Measurements from ENCODE around the gene RAPGEF5. TPM values are rescaled to one million over a fixed set of nuclear protein-coding genes. Genes with fewer than 3 reads are reported as not detected.

Gene RAPGEF5
- total RNA-seq (not detected), polyA plus RNA-seq (not detected)

GRCh38 chr7:22356701-22357310 lies at the start of gene RAPGEF5:
TSS of gene RAPGEF5 (minus strand) at chr7:22357154. CDS start at chr7:22357060, 94 bp downstream.
- CTCF ChIA-PET (ENCODE audit: partially characterized antibody), result no interaction called here

GRCh38 chr7:22406715-22407114 lies 49.8 kb upstream of the RAPGEF5 start:
- peaks cover 12% of the 10 kb centered on the region for H3K4me1 ChIP-seq (ENCODE audit: insufficient read depth, low read length)
- H3K27me3 ChIP-seq (ENCODE audit: insufficient read depth, low read length), result no peaks in the 10 kb centered on the region
- intact Hi-C loops (cut with micrococcal nuclease), result no loop called here
- H3K4me3 Mint-ChIP-seq, result no peak overlapping the region
- no peaks in the 10 kb centered on the region for H3K36me3 ChIP-seq (ENCODE audit: insufficient read depth, low read length)
- CTCF ChIA-PET (ENCODE audit: partially characterized antibody), result no interaction called here
- DNase-seq, result no peak
- POLR2A ChIA-PET (ENCODE audit: partially characterized antibody), result no interaction called here
- no peak overlapping the region for H3K27ac ChIP-seq (ENCODE audit: low read depth, low read length)
- peaks cover 0 to 8% (median 0%) of the 10 kb centered on the region in 8 donors for H3K9me3 Mint-ChIP-seq
- no peaks in the 10 kb centered on the region for H3K36me3 Mint-ChIP-seq
- H3K4me3 ChIP-seq (ENCODE audit: low read length in 2 of 2), result no peak overlapping the region
- H3K27ac Mint-ChIP-seq, result no peak overlapping the region
- peaks cover 6 to 20% (median 13%) of the 10 kb centered on the region in 4 donors for H3K4me1 Mint-ChIP-seq
- peaks cover 0 to 2% of the 10 kb centered on the region in 2 donors for H3K27me3 Mint-ChIP-seq
- no peaks in the 10 kb centered on the region for H3K9me3 ChIP-seq (ENCODE audit: control insufficient read depth in 1 of 2, low read length in 2 of 2)

More at GRCh38 chr7:22356701-22357310, at the start of gene RAPGEF5:
- no peak within 1 kb of the TSS for H3K27ac Mint-ChIP-seq
- H3K36me3 Mint-ChIP-seq, result no peaks in the 10 kb centered on the region
- intact Hi-C loops (cut with micrococcal nuclease), result no loop called here
- Histone ChIP-seq H3K9me3 (ENCODE audit: control insufficient read depth in 1 of 2, low read length in 2 of 2) (no peaks in the 10 kb centered on the region), H3K36me3 (ENCODE audit: insufficient read depth, low read length) (no peaks in the 10 kb centered on the region), H3K4me3 (ENCODE audit: low read length in 2 of 2) (no peak within 1 kb of the TSS), H3K4me1 (ENCODE audit: insufficient read depth, low read length) (no peaks in the 10 kb centered on the region), H3K27ac (ENCODE audit: low read depth, low read length) (no peak within 1 kb of the TSS), H3K27me3 (ENCODE audit: insufficient read depth, low read length) (peaks cover 13% of the 10 kb centered on the region)
- POLR2A ChIA-PET (ENCODE audit: partially characterized antibody), result no interaction called here
- H3K4me3 Mint-ChIP-seq, result peak within 1 kb of the TSS; percentile 36 to 70 (median 56)
- H3K9me3 Mint-ChIP-seq, result peaks cover 5 to 21% (median 11%) of the 10 kb centered on the region in 8 donors
- peaks cover 4 to 15% (median 5%) of the 10 kb centered on the region in 4 donors for H3K4me1 Mint-ChIP-seq
- H3K27me3 Mint-ChIP-seq, result peaks cover 22 to 38% of the 10 kb centered on the region in 2 donors
- no peak for DNase-seq

GRCh38 chr7:22404421-22405023 lies 47.6 kb upstream of the RAPGEF5 start:
- no peak for DNase-seq
- Histone ChIP-seq H3K4me1 (ENCODE audit: insufficient read depth, low read length) (peaks cover 12% of the 10 kb centered on the region), H3K27ac (ENCODE audit: low read depth, low read length) (no peak overlapping the region), H3K4me3 (ENCODE audit: low read length in 2 of 2) (no peak overlapping the region), H3K36me3 (ENCODE audit: insufficient read depth, low read length) (no peaks in the 10 kb centered on the region), H3K27me3 (ENCODE audit: insufficient read depth, low read length) (no peaks in the 10 kb centered on the region), H3K9me3 (ENCODE audit: control insufficient read depth in 1 of 2, low read length in 2 of 2) (no peaks in the 10 kb centered on the region)
- Mint-ChIP-seq H3K4me1 (peaks cover 7 to 23% (median 15%) of the 10 kb centered on the region in 4 donors), H3K36me3 (no peaks in the 10 kb centered on the region), H3K9me3 (peaks cover 0 to 8% (median 0%) of the 10 kb centered on the region in 8 donors), H3K27ac (peak overlapping the region in 1 of 7 donors; percentile 37), H3K27me3 (no peaks in the 10 kb centered on the region), H3K4me3 (no peak overlapping the region)
- POLR2A ChIA-PET (ENCODE audit: partially characterized antibody), result no interaction called here
- CTCF ChIA-PET (ENCODE audit: partially characterized antibody), result interaction anchor here (0.5 to 1.7 kb wide), 2 partner anchors 15 to 36 kb away, joined by 3 read pairs; no protein-coding TSS in a partner anchor
- intact Hi-C loops (cut with micrococcal nuclease), result no loop called here

GRCh38 chr7:22403344-22403743 lies 46.4 kb upstream of the RAPGEF5 start:
- peak overlapping the region in 1 of 7 donors; percentile 36 for H3K27ac Mint-ChIP-seq
- POLR2A ChIA-PET (ENCODE audit: partially characterized antibody), result no interaction called here
- H3K27me3 Mint-ChIP-seq, result no peaks in the 10 kb centered on the region

GRCh38 chr7:22402250-22402649 lies 45.3 kb upstream of the RAPGEF5 start:
- CTCF ChIA-PET (ENCODE audit: partially characterized antibody), result no interaction called here
- POLR2A ChIA-PET (ENCODE audit: partially characterized antibody), result interaction anchor here (0.6 kb wide), 1 partner anchor 612 kb away, joined by 3 read pairs; the partner anchor contains the start of gene HYCC1
- intact Hi-C loops (cut with micrococcal nuclease), result no loop called here
- no peaks in the 10 kb centered on the region for H3K27me3 Mint-ChIP-seq
- H3K4me1 Mint-ChIP-seq, result peaks cover 7 to 23% (median 15%) of the 10 kb centered on the region in 4 donors
- H3K27me3 ChIP-seq (ENCODE audit: insufficient read depth, low read length), result no peaks in the 10 kb centered on the region
- peak overlapping the region in 3 of 8 donors; percentile 25 to 61 (median 40) for H3K4me3 Mint-ChIP-seq
- no peaks in the 10 kb centered on the region for H3K9me3 ChIP-seq (ENCODE audit: control insufficient read depth in 1 of 2, low read length in 2 of 2)
- no peak overlapping the region for H3K27ac ChIP-seq (ENCODE audit: low read depth, low read length)
- no peaks in the 10 kb centered on the region for H3K36me3 Mint-ChIP-seq
- H3K27ac Mint-ChIP-seq, result peak overlapping the region in 4 of 7 donors; percentile 43 to 84 (median 58)
- H3K9me3 Mint-ChIP-seq, result peaks cover 0 to 4% (median 0%) of the 10 kb centered on the region in 8 donors
- peak in 2 of 5 donors; percentile 3 to 5 for DNase-seq
- peaks cover 12% of the 10 kb centered on the region for H3K4me1 ChIP-seq (ENCODE audit: insufficient read depth, low read length)
- H3K36me3 ChIP-seq (ENCODE audit: insufficient read depth, low read length), result no peaks in the 10 kb centered on the region
- no peak overlapping the region for H3K4me3 ChIP-seq (ENCODE audit: low read length in 2 of 2)

More at GRCh38 chr7:22403344-22403743, 46.4 kb upstream of the RAPGEF5 start:
- peaks cover 0 to 8% (median 0%) of the 10 kb centered on the region in 8 donors for H3K9me3 Mint-ChIP-seq
- Histone ChIP-seq H3K27ac (ENCODE audit: low read depth, low read length) (no peak overlapping the region), H3K9me3 (ENCODE audit: control insufficient read depth in 1 of 2, low read length in 2 of 2) (no peaks in the 10 kb centered on the region), H3K27me3 (ENCODE audit: insufficient read depth, low read length) (no peaks in the 10 kb centered on the region), H3K4me3 (ENCODE audit: low read length in 2 of 2) (no peak overlapping the region), H3K4me1 (ENCODE audit: insufficient read depth, low read length) (peaks cover 12% of the 10 kb centered on the region), H3K36me3 (ENCODE audit: insufficient read depth, low read length) (no peaks in the 10 kb centered on the region)
- no peak overlapping the region for H3K4me3 Mint-ChIP-seq
- intact Hi-C loops (cut with micrococcal nuclease), result no loop called here
- H3K4me1 Mint-ChIP-seq, result peaks cover 7 to 23% (median 15%) of the 10 kb centered on the region in 4 donors
- CTCF ChIA-PET (ENCODE audit: partially characterized antibody), result no interaction called here
- no peaks in the 10 kb centered on the region for H3K36me3 Mint-ChIP-seq
- DNase-seq, result no peak

GRCh38 chr7:22400936-22401553 lies 44.1 kb upstream of the RAPGEF5 start:
- no peak overlapping the region for H3K27ac Mint-ChIP-seq

More at GRCh38 chr7:22400936-22401553, 44.1 kb upstream of the RAPGEF5 start:
- Mint-ChIP-seq H3K4me3 (no peak overlapping the region), H3K27me3 (no peaks in the 10 kb centered on the region), H3K4me1 (peaks cover 7 to 23% (median 15%) of the 10 kb centered on the region in 4 donors), H3K36me3 (no peaks in the 10 kb centered on the region), H3K9me3 (peaks cover 0 to 4% (median 0%) of the 10 kb centered on the region in 8 donors)
- DNase-seq, result no peak
- intact Hi-C loops (cut with micrococcal nuclease), result no loop called here
- H3K4me1 ChIP-seq (ENCODE audit: insufficient read depth, low read length), result peaks cover 12% of the 10 kb centered on the region
- H3K36me3 ChIP-seq (ENCODE audit: insufficient read depth, low read length), result no peaks in the 10 kb centered on the region
- ChIA-PET CTCF (ENCODE audit: partially characterized antibody) (interaction anchor here (1.5 kb wide), 1 partner anchor 291 kb away, joined by 4 read pairs; no protein-coding TSS in a partner anchor), POLR2A (ENCODE audit: partially characterized antibody) (no interaction called here)
- H3K27me3 ChIP-seq (ENCODE audit: insufficient read depth, low read length), result no peaks in the 10 kb centered on the region
- no peaks in the 10 kb centered on the region for H3K9me3 ChIP-seq (ENCODE audit: control insufficient read depth in 1 of 2, low read length in 2 of 2)
- no peak overlapping the region for H3K4me3 ChIP-seq (ENCODE audit: low read length in 2 of 2)
- no peak overlapping the region for H3K27ac ChIP-seq (ENCODE audit: low read depth, low read length)
